Effector memory CD8-positive, alpha-beta T cell (primary cell): ENCODE measurements around the gene PPP1R26.
"Not testable (repeated sequence)": the region's sequence is repeated elsewhere in the genome, so short reads cannot be mapped to it uniquely, and the experiment has no call there.

Source experiments
- ATAC-seq: fragments of 150-1000 bp; cut with Tn5 transposase; replicated peaks from 2 replicates; pipeline ENCODE4 v1.10.0; 2021; ENCODE audit warnings: mild to moderate bottlenecking, moderate library complexity
- DNase-seq, 3 experiments: peaks; one replicate each; pipeline ENCODE4 v3.0.0; 2021
- H3K27ac Mint-ChIP-seq, 2 donors: one replicate each; pipeline ENCODE4 v1.8.0; 2022; ENCODE audit warnings: mild to moderate bottlenecking in 2 of 2, mixed read lengths in 2 of 2, moderate library complexity in 2 of 2
- H3K27me3 Mint-ChIP-seq, 2 donors: one replicate each; pipeline ENCODE4 v1.8.0; 2022; ENCODE audit warnings: mixed read lengths in 2 of 2
- H3K36me3 Mint-ChIP-seq: one replicate; pipeline ENCODE4 v1.8.0; 2022; ENCODE audit warnings: mild to moderate bottlenecking, moderate library complexity, mixed read lengths; ENCODE audit not compliant: insufficient read depth
- H3K4me1 Mint-ChIP-seq, 2 donors: one replicate each; pipeline ENCODE4 v1.8.0; 2022; ENCODE audit warnings: low read depth in 2 of 2, mixed read lengths in 2 of 2
- H3K4me3 Mint-ChIP-seq, 2 donors: one replicate each; pipeline ENCODE4 v1.8.0; 2022; ENCODE audit warnings: mild to moderate bottlenecking in 2 of 2, mixed read lengths in 2 of 2, moderate library complexity in 2 of 2
- H3K9me3 Mint-ChIP-seq, 2 donors: one replicate each; pipeline ENCODE4 v1.8.0; 2022; ENCODE audit warnings: mixed read lengths in 2 of 2
- total RNA-seq, 9 experiments: gene quantifications; one replicate each; lab custom pipeline; 2026; lab: John Stamatoyannopoulos, UW

The PPP1R26 gene
- 0 to 5.5 (median 3.1) reads per million in 9 experiments for total RNA-seq

DNA sequence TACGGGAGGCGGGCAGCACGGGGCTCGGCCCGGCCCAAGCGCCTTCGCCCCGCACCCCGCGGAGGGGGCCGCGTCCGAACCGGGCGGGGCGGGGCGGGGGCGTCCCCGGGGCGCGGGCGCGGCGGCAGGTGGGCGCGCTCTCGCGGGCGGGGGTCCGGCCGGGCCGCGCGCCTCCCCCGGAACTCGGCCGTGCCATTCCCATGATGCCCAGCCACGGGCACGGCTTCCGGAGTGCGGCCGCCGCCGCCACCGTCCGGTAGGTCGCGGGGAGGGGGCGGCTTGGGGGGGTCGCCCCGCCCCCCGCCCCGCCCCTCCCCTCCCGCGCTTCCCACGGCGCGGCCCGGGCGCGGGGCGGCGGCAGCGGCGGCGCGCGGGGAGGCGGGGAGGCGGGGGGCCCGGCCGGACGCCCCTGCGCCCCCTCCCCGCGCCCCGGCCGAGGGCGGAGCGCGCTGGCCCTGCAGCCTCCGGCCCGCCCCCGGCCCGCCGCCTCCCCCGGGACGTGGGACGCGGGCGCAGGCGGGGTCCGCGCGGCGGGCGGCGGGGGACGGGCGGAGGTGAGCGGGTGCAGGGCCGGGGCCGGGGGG, at the start of gene PPP1R26:
Gene PPP1R26 (plus strand): TSS at position 314 of the 584 bp plus-strand sequence. CDS start 4,729 bp downstream, outside the sequence.
- peak within 1 kb of the TSS; percentile 60 to 86 for H3K27ac Mint-ChIP-seq
- peaks cover 30 to 65% of the 10 kb centered on the region in 2 donors for H3K27me3 Mint-ChIP-seq
- H3K9me3 Mint-ChIP-seq = no peaks in the 10 kb centered on the region
- H3K4me1 Mint-ChIP-seq = peaks cover 3 to 4% of the 10 kb centered on the region in 2 donors
- peak; percentile 6 for ATAC-seq
- no peaks in the 10 kb centered on the region for H3K36me3 Mint-ChIP-seq
- no peak for DNase-seq
- peak within 1 kb of the TSS; percentile 90 to 92 for H3K4me3 Mint-ChIP-seq

DNA sequence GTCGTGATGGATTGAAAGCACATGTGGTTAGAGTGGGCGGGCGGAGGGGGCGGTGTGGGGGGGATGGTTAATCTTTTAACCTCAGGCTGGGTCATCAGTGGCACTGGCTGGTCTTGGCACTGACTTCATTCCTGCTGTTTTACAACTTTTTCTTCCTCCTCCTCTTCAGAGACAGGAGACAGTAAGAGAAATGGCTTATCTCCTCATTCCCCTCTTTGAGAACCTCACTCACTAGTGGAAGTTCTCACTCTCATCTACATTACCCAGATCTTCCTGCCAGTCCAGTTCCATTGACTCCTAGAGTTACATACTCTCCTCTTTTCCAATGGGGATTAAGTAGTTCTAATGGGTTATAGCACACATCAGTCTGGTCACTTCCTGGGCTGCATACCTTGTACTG, 42.3 kb upstream of the PPP1R26 start:
- Mint-ChIP-seq H3K4me3 (no peak overlapping the region), H3K36me3 (no peaks in the 10 kb centered on the region), H3K4me1 (no peaks in the 10 kb centered on the region), H3K27me3 (peaks cover 29 to 72% of the 10 kb centered on the region in 2 donors), H3K9me3 (peaks cover 4 to 18% of the 10 kb centered on the region in 2 donors), H3K27ac (no peak overlapping the region)
- ATAC-seq = no peak
- DNase-seq = no peak

- not testable (repeated sequence) for H3K4me1 Mint-ChIP-seq, DNase-seq, H3K36me3 Mint-ChIP-seq, ATAC-seq, H3K27ac Mint-ChIP-seq, H3K4me3 Mint-ChIP-seq
- Mint-ChIP-seq H3K9me3 (peaks cover 4 to 18% of the 10 kb centered on the region in 2 donors), H3K27me3 (peaks cover 34 to 76% of the 10 kb centered on the region in 2 donors)
Measured at GRCh38 chr9:135437696-135438095, 41.9 kb upstream of the PPP1R26 start.

- not testable (repeated sequence) for ATAC-seq, H3K27ac Mint-ChIP-seq, H3K4me3 Mint-ChIP-seq, H3K4me1 Mint-ChIP-seq, H3K36me3 Mint-ChIP-seq, DNase-seq
- peaks cover 44 to 82% of the 10 kb centered on the region in 2 donors for H3K27me3 Mint-ChIP-seq
- H3K9me3 Mint-ChIP-seq = peaks cover 4 to 18% of the 10 kb centered on the region in 2 donors
Measured at GRCh38 chr9:135438581-135439232, 40.9 kb upstream of the PPP1R26 start.

DNA sequence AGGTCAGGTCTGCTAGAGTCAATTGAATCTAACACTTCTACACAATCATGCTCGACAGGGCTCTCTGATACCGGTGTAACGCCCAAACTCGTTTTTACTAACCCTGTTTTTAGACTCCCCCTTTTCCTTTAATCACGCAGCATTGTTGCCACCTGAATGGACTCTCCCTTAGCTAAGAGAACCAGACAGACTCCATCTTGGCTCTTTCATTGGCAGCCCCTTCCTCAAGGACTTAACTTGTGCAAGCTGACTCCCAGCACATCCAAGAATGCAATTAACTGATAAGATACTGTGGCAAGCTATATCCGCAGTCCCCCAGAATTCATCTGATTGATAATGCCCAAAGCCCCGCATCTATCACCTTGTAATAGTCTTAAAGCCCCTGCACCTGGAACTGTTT, 40.1 kb upstream of the PPP1R26 start:
- not testable (repeated sequence) for H3K4me1 Mint-ChIP-seq, H3K27ac Mint-ChIP-seq, DNase-seq, H3K4me3 Mint-ChIP-seq, H3K36me3 Mint-ChIP-seq, ATAC-seq
- Mint-ChIP-seq H3K9me3 (peaks cover 4 to 18% of the 10 kb centered on the region in 2 donors), H3K27me3 (peaks cover 52 to 89% of the 10 kb centered on the region in 2 donors)

DNA sequence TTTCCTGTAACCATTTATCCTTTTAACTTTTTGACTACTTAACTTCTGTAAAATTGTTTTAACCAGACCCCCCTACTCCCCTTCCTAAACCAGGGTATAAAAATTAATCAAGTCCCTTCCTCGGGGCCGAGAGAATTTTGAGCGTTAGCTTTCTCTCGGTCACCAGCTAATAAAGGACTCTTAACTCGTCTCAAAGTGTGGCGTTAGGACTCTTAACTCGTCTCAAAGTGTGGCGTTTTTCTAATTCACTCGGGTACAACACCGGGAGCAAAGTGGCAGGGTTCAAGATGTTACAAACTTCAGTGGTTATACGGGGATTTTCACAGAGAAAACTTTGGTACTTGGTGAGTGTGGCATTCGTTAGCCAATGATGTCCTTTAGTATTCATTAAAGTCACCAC, 39.7 kb upstream of the PPP1R26 start:
- Mint-ChIP-seq H3K4me1 (no peaks in the 10 kb centered on the region), H3K9me3 (peaks cover 4 to 18% of the 10 kb centered on the region in 2 donors), H3K27me3 (peaks cover 56 to 86% of the 10 kb centered on the region in 2 donors), H3K36me3 (no peaks in the 10 kb centered on the region), H3K27ac (no peak overlapping the region), H3K4me3 (no peak overlapping the region)
- DNase-seq = no peak
- no peak for ATAC-seq

DNA sequence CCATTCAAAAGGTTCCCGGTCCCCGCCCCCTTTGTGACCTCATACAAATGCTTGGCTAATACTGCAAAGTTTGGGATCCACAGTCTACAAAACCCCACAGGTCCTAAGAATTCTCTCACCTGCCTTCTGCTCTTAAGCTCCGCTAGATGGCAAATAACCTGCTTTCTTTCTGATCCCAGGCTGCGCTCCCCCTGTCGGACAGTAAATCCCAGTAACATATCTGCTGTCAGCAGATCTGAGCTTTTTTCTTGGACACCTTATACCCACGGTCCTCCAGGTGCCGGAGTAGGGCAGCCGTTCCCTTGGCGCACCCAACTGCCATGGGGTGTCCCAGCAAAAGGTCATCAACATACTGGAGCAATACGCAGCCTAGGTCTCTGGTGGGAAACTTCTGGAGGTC, 39.0 kb upstream of the PPP1R26 start:
- peaks cover 4 to 18% of the 10 kb centered on the region in 2 donors for H3K9me3 Mint-ChIP-seq
- no peaks in the 10 kb centered on the region for H3K36me3 Mint-ChIP-seq
- DNase-seq = no peak
- no peak overlapping the region for H3K4me3 Mint-ChIP-seq
- H3K27ac Mint-ChIP-seq = no peak overlapping the region
- no peak for ATAC-seq
- peaks cover 57 to 80% of the 10 kb centered on the region in 2 donors for H3K27me3 Mint-ChIP-seq
- no peaks in the 10 kb centered on the region for H3K4me1 Mint-ChIP-seq

DNA sequence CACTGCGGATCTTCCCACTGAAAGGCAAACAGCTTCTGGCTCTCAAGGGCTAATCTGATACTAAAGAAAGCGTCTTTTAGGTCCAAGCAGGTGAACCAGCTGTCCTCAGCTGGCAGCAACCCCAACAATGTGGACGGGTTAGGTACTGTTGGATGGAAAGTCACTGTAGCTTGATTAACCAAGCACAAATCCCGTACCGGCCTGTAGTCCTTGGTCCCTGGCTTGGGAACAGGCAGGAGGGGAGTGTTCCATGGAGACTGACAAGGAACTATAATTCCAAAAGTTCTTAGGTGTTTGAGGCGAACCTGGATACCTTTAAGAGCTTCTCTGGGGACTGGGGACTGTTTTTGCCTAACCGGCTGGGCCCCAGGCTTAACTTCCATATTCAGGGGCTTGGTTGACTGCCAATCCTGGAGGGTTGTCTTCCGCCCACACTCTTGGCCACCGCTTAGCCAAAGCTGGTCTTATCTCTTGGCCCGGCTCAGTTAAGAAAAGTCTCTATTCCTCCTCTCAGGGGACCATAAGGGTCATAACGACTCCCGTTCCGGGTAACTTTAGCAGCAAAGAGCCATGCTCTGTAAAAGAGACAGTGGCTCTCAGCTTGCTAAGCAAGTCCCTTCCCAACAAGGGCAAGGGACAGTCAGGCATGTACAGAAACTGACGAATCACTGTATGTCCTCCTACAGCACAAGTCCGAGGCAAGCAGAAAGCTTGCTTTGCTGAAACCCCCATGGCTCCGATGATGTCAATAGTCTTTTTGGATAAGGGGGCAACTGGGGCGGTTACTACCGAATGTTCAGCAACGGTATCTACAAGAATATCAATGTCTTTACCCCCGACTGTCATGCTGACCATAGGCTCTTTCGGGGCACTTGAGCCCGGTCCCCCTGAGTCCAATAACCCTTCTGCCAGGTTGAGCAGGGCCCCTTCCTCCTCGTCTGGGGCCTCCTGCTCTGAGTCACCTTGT, 38.2 kb upstream of the PPP1R26 start:
- not testable (repeated sequence) for H3K36me3 Mint-ChIP-seq
- peaks cover 57 to 80% of the 10 kb centered on the region in 2 donors for H3K27me3 Mint-ChIP-seq

GRCh38 chr9:135442075-135442474, 37.5 kb upstream of the PPP1R26 start:
- no peaks in the 10 kb centered on the region for H3K36me3 Mint-ChIP-seq
- DNase-seq (no peak), ATAC-seq (no peak)
- no peak overlapping the region for H3K27ac Mint-ChIP-seq
- H3K27me3 Mint-ChIP-seq = peaks cover 57 to 73% of the 10 kb centered on the region in 2 donors
- no peaks in the 10 kb centered on the region for H3K4me1 Mint-ChIP-seq
- peaks cover 2 to 12% of the 10 kb centered on the region in 2 donors for H3K9me3 Mint-ChIP-seq
- no peak overlapping the region for H3K4me3 Mint-ChIP-seq

More for the DNA sequence above, 38.2 kb upstream of the PPP1R26 start:
- not testable (repeated sequence) for ATAC-seq, H3K4me1 Mint-ChIP-seq, H3K4me3 Mint-ChIP-seq, DNase-seq, H3K27ac Mint-ChIP-seq
- peaks cover 4 to 18% of the 10 kb centered on the region in 2 donors for H3K9me3 Mint-ChIP-seq

- ATAC-seq = no peak
- DNase-seq = no peak
- Mint-ChIP-seq H3K27me3 (peaks cover 56 to 57% of the 10 kb centered on the region in 2 donors), H3K4me1 (no peaks in the 10 kb centered on the region), H3K27ac (no peak overlapping the region), H3K9me3 (no peaks in the 10 kb centered on the region), H3K36me3 (no peaks in the 10 kb centered on the region), H3K4me3 (no peak overlapping the region)
Measured at GRCh38 chr9:135443797-135444425, 35.7 kb upstream of the PPP1R26 start.

GRCh38 chr9:135447126-135447525, 32.5 kb upstream of the PPP1R26 start:
- ATAC-seq (no peak), DNase-seq (no peak)
- no peaks in the 10 kb centered on the region for H3K4me1 Mint-ChIP-seq
- H3K4me3 Mint-ChIP-seq = no peak overlapping the region
- no peak overlapping the region for H3K27ac Mint-ChIP-seq
- no peaks in the 10 kb centered on the region for H3K36me3 Mint-ChIP-seq
- H3K9me3 Mint-ChIP-seq = no peaks in the 10 kb centered on the region
- peaks cover 24 to 29% of the 10 kb centered on the region in 2 donors for H3K27me3 Mint-ChIP-seq

GRCh38 chr9:135448663-135449100, 30.9 kb upstream of the PPP1R26 start:
- no peak for ATAC-seq
- no peaks in the 10 kb centered on the region for H3K4me1 Mint-ChIP-seq
- no peak for DNase-seq
- no peaks in the 10 kb centered on the region for H3K36me3 Mint-ChIP-seq
- H3K4me3 Mint-ChIP-seq = no peak overlapping the region
- no peak overlapping the region for H3K27ac Mint-ChIP-seq
- peaks cover 8 to 13% of the 10 kb centered on the region in 2 donors for H3K27me3 Mint-ChIP-seq
- no peaks in the 10 kb centered on the region for H3K9me3 Mint-ChIP-seq

GRCh38 chr9:135449532-135449931, 30.1 kb upstream of the PPP1R26 start:
- H3K9me3 Mint-ChIP-seq, ATAC-seq, H3K27ac Mint-ChIP-seq, H3K27me3 Mint-ChIP-seq, DNase-seq, H3K4me1 Mint-ChIP-seq, H3K36me3 Mint-ChIP-seq, H3K4me3 Mint-ChIP-seq: not testable (repeated sequence)
